GM23338 (cell line): ENCODE results near the gene PDE4D. TPM values are rescaled to one million over a fixed set of nuclear protein-coding genes. Genes with fewer than 3 reads are reported as not detected.

Experiments used
- ATAC-seq: fragments of 200-7000 bp; cut with Tn5 transposase; 3 replicates; pipeline ENCODE4 v1.9.1; 2020
- DNase-seq: peaks from one replicate; pipeline ENCODE4 v3.0.0-alpha.2; 2015; ENCODE audit warnings: low spot score
- H2AFZ ChIP-seq: fragments of 200-600 bp; sonication (generic); 2 replicates; pipeline ENCODE4 v1.8.0; 2016; ENCODE audit warnings: antibody characterized with exemption, mild to moderate bottlenecking, moderate library complexity
- H3F3A ChIP-seq: fragments of 200-600 bp; sonication (generic); replicated peaks from 2 replicates; pipeline ENCODE4 v1.8.0; 2017; ENCODE audit warnings: antibody characterized with exemption, mixed run types, low read depth
- H3K27ac ChIP-seq: fragments of 200-600 bp; sonication (generic); 2 replicates; pipeline ENCODE4 v1.6.1; 2016; ENCODE audit warnings: low read depth
- H3K27me3 ChIP-seq: fragments of 200-600 bp; sonication (generic); 2 replicates; pipeline ENCODE4 v1.8.0; 2016; ENCODE audit warnings: mild to moderate bottlenecking, mixed run types, moderate library complexity; ENCODE audit not compliant: insufficient read depth
- H3K36me3 ChIP-seq: fragments of 200-600 bp; sonication (generic); 2 replicates; pipeline ENCODE4 v1.8.0; 2016; ENCODE audit warnings: mild to moderate bottlenecking; ENCODE audit not compliant: insufficient read depth
- H3K4me1 ChIP-seq: fragments of 200-600 bp; sonication (generic); 2 replicates; pipeline ENCODE4 v1.8.0; 2016; ENCODE audit warnings: mild to moderate bottlenecking, moderate library complexity; ENCODE audit not compliant: insufficient read depth
- H3K4me2 ChIP-seq: fragments of 200-600 bp; sonication (generic); 2 replicates; pipeline ENCODE4 v1.7.1; 2017; ENCODE audit warnings: mixed run types
- H3K4me3 ChIP-seq: fragments of 200-600 bp; sonication (generic); 2 replicates; pipeline ENCODE4 v1.6.1; 2016; ENCODE audit warnings: mixed run types
- H3K79me2 ChIP-seq: fragments of 200-600 bp; sonication (generic); replicated peaks from 2 replicates; pipeline ENCODE4 v1.8.0; 2017; ENCODE audit warnings: mild to moderate bottlenecking; ENCODE audit not compliant: insufficient read depth
- H3K9me2 ChIP-seq: fragments of 200-600 bp; sonication (generic); 2 replicates; pipeline ENCODE4 v1.8.0; 2017; ENCODE audit not compliant: insufficient read depth
- H4K20me1 ChIP-seq: fragments of 200-600 bp; sonication (generic); replicated peaks from 2 replicates; pipeline ENCODE4 v1.8.0; 2017; ENCODE audit warnings: mild to moderate bottlenecking; ENCODE audit not compliant: insufficient read depth
- H3K27ac Mint-ChIP-seq: 2 replicates; pipeline ENCODE4 v1.8.0; 2020; ENCODE audit warnings: inconsistent platforms, mild to moderate bottlenecking, moderate library complexity, mixed read lengths
- H3K27me3 Mint-ChIP-seq: 3 replicates; pipeline ENCODE4 v1.8.0; 2022; ENCODE audit warnings: low read depth, mild to moderate bottlenecking, moderate library complexity, mixed read lengths, inconsistent platforms; ENCODE audit not compliant: insufficient read depth, poor library complexity
- H3K36me3 Mint-ChIP-seq: 3 replicates; pipeline ENCODE4 v1.8.0; 2021; ENCODE audit warnings: low read depth, mild to moderate bottlenecking, inconsistent platforms, moderate library complexity, mixed read lengths
- H3K4me1 Mint-ChIP-seq: 3 replicates; pipeline ENCODE4 v1.8.0; 2020; ENCODE audit warnings: mild to moderate bottlenecking, inconsistent platforms, mixed read lengths
- H3K4me3 Mint-ChIP-seq: 3 replicates; pipeline ENCODE4 v1.8.0; 2021; ENCODE audit warnings: moderate library complexity, mild to moderate bottlenecking, inconsistent platforms, mixed read lengths
- H3K9me3 Mint-ChIP-seq: 3 replicates; pipeline ENCODE4 v1.8.0; 2020; ENCODE audit warnings: moderate library complexity, mild to moderate bottlenecking, inconsistent platforms, mixed read lengths
- ETS1 ChIP-seq: IDR thresholded peaks from 2 replicates; pipeline ENCODE4 v1.6.1; 2016; ENCODE audit warnings: antibody characterized with exemption
- EZH2 ChIP-seq: fragments of 200-600 bp; sonication (generic); IDR thresholded peaks from one replicate; pipeline ENCODE4 v1.8.0; 2017; ENCODE audit warnings: antibody characterized with exemption, mild to moderate bottlenecking, low read depth; ENCODE audit not compliant: unreplicated experiment
- EZH2phosphoT487 ChIP-seq: fragments of 200-600 bp; sonication (generic); IDR thresholded peaks from one replicate; pipeline ENCODE4 v1.8.1; 2018; ENCODE audit warnings: antibody characterized with exemption; ENCODE audit not compliant: unreplicated experiment
- JUNB ChIP-seq: IDR thresholded peaks from one replicate; pipeline ENCODE4 v1.6.1; 2016; ENCODE audit warnings: antibody characterized with exemption; ENCODE audit not compliant: unreplicated experiment
- NANOG ChIP-seq: IDR thresholded peaks from 2 replicates; pipeline ENCODE4 v1.6.1; 2016; ENCODE audit warnings: antibody characterized with exemption, borderline replicate concordance
- POLR2AphosphoS5 ChIP-seq: IDR thresholded peaks from 2 replicates; pipeline ENCODE4 v1.6.1; 2016; ENCODE audit warnings: antibody characterized with exemption, low read depth
- STAT1 ChIP-seq: IDR thresholded peaks from one replicate; pipeline ENCODE4 v1.6.1; 2016; ENCODE audit warnings: antibody characterized with exemption; ENCODE audit not compliant: unreplicated experiment
- ZNF331 ChIP-seq: fragments of 250-450 bp; sonication (Bioruptor Pico); IDR thresholded peaks from 2 replicates; pipeline ENCODE4 v1.5.0; 2020; ENCODE audit warnings: low read depth, mild to moderate bottlenecking, moderate library complexity
- ZNF462 ChIP-seq: fragments of 250-450 bp; sonication (Bioruptor Pico); IDR thresholded peaks from 2 replicates; pipeline ENCODE4 v1.5.0; 2020; ENCODE audit warnings: mild to moderate bottlenecking, moderate library complexity
- polyA plus RNA-seq: library from polyadenylated mRNA; unstranded; fragments of >200 nt; fragmentation: Nextera tagmentation; extraction: Ambion mirVana; gene quantifications from 2 replicates; pipeline ENCODE4 v1.2.1, GENCODE V29; 2016
- total RNA-seq: library from RNA; depleted of rRNA; stranded (reverse); fragments of >200 nt; shearing (Covaris generic); gene quantifications from 2 replicates; pipeline ENCODE4 v1.2.3, GENCODE V29; 2014
- TF ChIP-seq, protein P1 (sequence below): IDR thresholded peaks from one replicate; pipeline ENCODE4 v1.6.1; 2018; ENCODE audit warnings: antibody characterized with exemption; ENCODE audit not compliant: unreplicated experiment

The PDE4D gene
- total and polyA plus RNA-seq, 2 experiments from 2014 or later = 2.1 to 4.7 TPM

DNA sequence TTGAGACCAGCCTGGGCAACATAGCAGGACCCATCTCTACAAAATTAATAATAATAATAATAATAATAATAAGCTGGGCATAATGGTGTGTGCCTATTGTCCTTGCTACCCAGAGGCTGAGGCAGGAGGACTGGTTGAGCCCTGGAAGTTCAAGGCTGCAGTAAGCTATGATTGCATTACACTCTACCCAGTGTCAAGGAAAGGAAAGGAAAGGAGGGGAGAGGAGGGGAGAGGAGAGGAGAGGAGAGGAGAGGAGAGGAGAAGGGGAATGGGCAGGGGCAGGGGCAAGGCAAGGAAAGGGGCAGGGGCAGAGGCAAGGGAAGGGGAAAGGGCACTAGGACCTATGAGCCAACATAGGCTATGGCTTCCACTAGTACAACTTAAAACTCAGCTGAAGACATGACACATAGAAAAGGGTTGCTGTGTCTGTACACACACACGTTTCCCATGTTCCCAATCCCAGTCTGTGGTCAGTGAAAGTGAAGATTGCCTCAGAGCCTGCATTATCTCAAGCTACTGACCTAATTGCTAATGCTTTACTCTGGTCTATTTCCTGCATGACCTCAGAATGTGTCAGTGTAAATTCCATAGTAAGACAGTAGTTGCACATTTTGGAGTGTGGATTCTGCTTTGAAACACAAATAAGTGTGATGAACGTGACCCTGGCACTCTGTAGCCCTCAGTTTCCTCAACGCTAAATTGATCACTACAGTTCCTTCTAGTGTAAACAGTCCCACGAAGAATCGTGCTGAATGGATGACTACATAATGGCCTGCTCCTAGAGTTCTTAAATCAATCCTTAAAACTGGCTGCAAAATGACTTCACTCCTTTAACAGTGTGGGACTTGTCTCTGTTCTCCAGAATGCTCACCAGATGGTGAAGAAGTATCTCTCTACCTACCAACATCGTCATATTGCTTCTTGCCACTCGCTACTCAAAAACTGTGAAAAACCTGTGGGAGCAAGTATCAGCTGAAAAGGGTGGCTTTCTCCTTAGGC is 813.6 kb downstream of the PDE4D start (continued):
- TF ChIP-seq ZNF462 (CRISPR knock-in tag) (no peak), NANOG (no peak), ZNF331 (CRISPR knock-in tag) (no peak), STAT1 (no peak), EZH2 (no peak), JUNB (no peak)

GRCh38 chr5:59071755-59072549 is 821.6 kb downstream of the PDE4D start:
- no peaks in the 10 kb centered on the region; the same call in 1 of the 2 replicates for H3K4me1 ChIP-seq
- no peak overlapping the region for H2AFZ ChIP-seq
- H3K9me3 Mint-ChIP-seq = no peaks in the 10 kb centered on the region
- no peaks in the 10 kb centered on the region for H3K27me3 ChIP-seq
- no peak overlapping the region for H3K4me3 Mint-ChIP-seq
- no peaks in the 10 kb centered on the region for H3K36me3 Mint-ChIP-seq
- no peak overlapping the region for H3K4me3 ChIP-seq
- H3K27me3 Mint-ChIP-seq = peaks cover 2% of the 10 kb centered on the region
- H3F3A ChIP-seq = no peaks in the 10 kb centered on the region
- H3K27ac Mint-ChIP-seq = no peak overlapping the region
- ATAC-seq (no peak), DNase-seq (no peak)
- H3K9me2 ChIP-seq = no peaks in the 10 kb centered on the region
- H4K20me1 ChIP-seq = no peaks in the 10 kb centered on the region
- H3K79me2 ChIP-seq = no peaks in the 10 kb centered on the region
- no peaks in the 10 kb centered on the region; the same call in 2 of the 3 replicates for H3K4me1 Mint-ChIP-seq
- H3K36me3 ChIP-seq = no peaks in the 10 kb centered on the region
- no peak overlapping the region for H3K4me2 ChIP-seq
- H3K27ac ChIP-seq = no peak overlapping the region
- TF ChIP-seq, protein P1, sequence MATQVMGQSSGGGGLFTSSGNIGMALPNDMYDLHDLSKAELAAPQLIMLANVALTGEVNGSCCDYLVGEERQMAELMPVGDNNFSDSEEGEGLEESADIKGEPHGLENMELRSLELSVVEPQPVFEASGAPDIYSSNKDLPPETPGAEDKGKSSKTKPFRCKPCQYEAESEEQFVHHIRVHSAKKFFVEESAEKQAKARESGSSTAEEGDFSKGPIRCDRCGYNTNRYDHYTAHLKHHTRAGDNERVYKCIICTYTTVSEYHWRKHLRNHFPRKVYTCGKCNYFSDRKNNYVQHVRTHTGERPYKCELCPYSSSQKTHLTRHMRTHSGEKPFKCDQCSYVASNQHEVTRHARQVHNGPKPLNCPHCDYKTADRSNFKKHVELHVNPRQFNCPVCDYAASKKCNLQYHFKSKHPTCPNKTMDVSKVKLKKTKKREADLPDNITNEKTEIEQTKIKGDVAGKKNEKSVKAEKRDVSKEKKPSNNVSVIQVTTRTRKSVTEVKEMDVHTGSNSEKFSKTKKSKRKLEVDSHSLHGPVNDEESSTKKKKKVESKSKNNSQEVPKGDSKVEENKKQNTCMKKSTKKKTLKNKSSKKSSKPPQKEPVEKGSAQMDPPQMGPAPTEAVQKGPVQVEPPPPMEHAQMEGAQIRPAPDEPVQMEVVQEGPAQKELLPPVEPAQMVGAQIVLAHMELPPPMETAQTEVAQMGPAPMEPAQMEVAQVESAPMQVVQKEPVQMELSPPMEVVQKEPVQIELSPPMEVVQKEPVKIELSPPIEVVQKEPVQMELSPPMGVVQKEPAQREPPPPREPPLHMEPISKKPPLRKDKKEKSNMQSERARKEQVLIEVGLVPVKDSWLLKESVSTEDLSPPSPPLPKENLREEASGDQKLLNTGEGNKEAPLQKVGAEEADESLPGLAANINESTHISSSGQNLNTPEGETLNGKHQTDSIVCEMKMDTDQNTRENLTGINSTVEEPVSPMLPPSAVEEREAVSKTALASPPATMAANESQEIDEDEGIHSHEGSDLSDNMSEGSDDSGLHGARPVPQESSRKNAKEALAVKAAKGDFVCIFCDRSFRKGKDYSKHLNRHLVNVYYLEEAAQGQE = no peak
- TF ChIP-seq ZNF331 (CRISPR knock-in tag) (no peak), POLR2AphosphoS5 (no peak), EZH2phosphoT487 (no peak), STAT1 (no peak), JUNB (no peak), ETS1 (no peak)
